ENCODE data around the gene CTNNA3.

- TF ChIP-seq CTCF (conservative IDR thresholded peaks at IDR 0.05 in 1 of 2, IDR thresholded peaks at IDR 0.05 in 1 of 2; ENCODE audit: extremely low read depth in 1 of 2, insufficient read depth in 1 of 2, low read depth in 1 of 2, low read length in 2 of 2) (no peak), EZH2 (IDR thresholded peaks at IDR 0.05; ENCODE audit: borderline replicate concordance, low read length) (no peak)
Observed at GRCh38 chr10:66804962-66805361, 891.0 kb downstream of the CTNNA3 start.

All from mammary epithelial cell (primary cell).